Peyer's patch (tissue), 4 donors: ENCODE data around the gene PDGFD. TPM values are rescaled to one million over a fixed set of nuclear protein-coding genes. Genes with fewer than 3 reads are reported as not detected.

Source experiments
- DNase-seq, 3 donors: peaks; one replicate each; pipeline ENCODE4 v3.0.0-alpha.2; 2017 to 2019
- H3K27ac ChIP-seq, 4 donors: fragments of 200-600 bp; sonication (generic); one replicate each; pipeline ENCODE4 v1.5.1; 2016 to 2019
- H3K27me3 ChIP-seq, 2 donors: fragments of 200-600 bp; sonication (generic); one replicate each; pipeline ENCODE4 v1.5.1; 2019
- H3K36me3 ChIP-seq, 3 donors: fragments of 200-600 bp; sonication (generic); one replicate each; pipeline ENCODE4 v1.5.1; 2016 to 2019
- H3K4me1 ChIP-seq, 4 donors: fragments of 200-600 bp; sonication (generic); one replicate each; pipeline ENCODE4 v1.5.1; 2016 to 2019
- H3K4me3 ChIP-seq, 4 donors: fragments of 200-600 bp; sonication (generic); 1 replicate in 3 of 4; 2 replicates in 1 of 4; pipeline ENCODE4 v1.5.1; 2016 to 2019; ENCODE audit warnings: mild to moderate bottlenecking in 1 of 4
- H3K9me3 ChIP-seq, 4 donors: fragments of 200-600 bp; sonication (generic); one replicate each; pipeline ENCODE4 v1.5.1; 2016 to 2019; ENCODE audit warnings: mild to moderate bottlenecking in 1 of 4
- CTCF ChIP-seq, 6 experiments: fragments of 450-650 bp in 4 of 6; fragments of 200-600 bp in 2 of 6; sonication (generic) in 1 of 6; IDR thresholded peaks; one replicate each; pipeline ENCODE4 v1.5.1; 2017 to 2019; ENCODE audit warnings: antibody characterized with exemption in 6 of 6, mild to moderate bottlenecking in 3 of 6, moderate library complexity in 1 of 6
- POLR2A ChIP-seq, 2 donors: fragments of 450-650 bp; IDR thresholded peaks; one replicate each; pipeline ENCODE4 v1.5.1; 2017; ENCODE audit warnings: antibody characterized with exemption in 2 of 2, mild to moderate bottlenecking in 2 of 2, moderate library complexity in 2 of 2
- total RNA-seq, 4 donors: library from RNA; depleted of rRNA; stranded (reverse); fragments of >200 nt; gene quantifications; one replicate each; pipeline ENCODE4 v1.1.0, GENCODE V29; 2016

The PDGFD gene
- total RNA-seq, 4 donors from 2014 or later, result 0.83 to 1.9 (median 1.7) TPM

GRCh38 chr11:103894034-103894433 is 269.9 kb downstream of the PDGFD start:
- no peak overlapping the region for H3K4me3 ChIP-seq
- H3K27ac ChIP-seq, result no peak overlapping the region
- H3K36me3 ChIP-seq, result no peaks in the 10 kb centered on the region
- H3K9me3 ChIP-seq, result no peaks in the 10 kb centered on the region
- no peak for TF ChIP-seq CTCF (IDR thresholded peaks at IDR 0.05)
- no peak for TF ChIP-seq POLR2A (IDR thresholded peaks at IDR 0.05)
- H3K4me1 ChIP-seq, result no peaks in the 10 kb centered on the region
- no peaks in the 10 kb centered on the region for H3K27me3 ChIP-seq
- DNase-seq, result no peak

- no peaks in the 10 kb centered on the region for H3K9me3 ChIP-seq
- H3K36me3 ChIP-seq, result no peaks in the 10 kb centered on the region
- DNase-seq, result no peak
- no peaks in the 10 kb centered on the region for H3K4me1 ChIP-seq
- TF ChIP-seq POLR2A (IDR thresholded peaks at IDR 0.05), result no peak
- no peak for TF ChIP-seq CTCF (IDR thresholded peaks at IDR 0.05)
- no peak overlapping the region for H3K4me3 ChIP-seq
- H3K27ac ChIP-seq, result no peak overlapping the region
- no peaks in the 10 kb centered on the region for H3K27me3 ChIP-seq
Observed at GRCh38 chr11:103893371-103893770, 270.6 kb downstream of the PDGFD start.

GRCh38 chr11:103892603-103893002 is 271.3 kb downstream of the PDGFD start:
- DNase-seq, result no peak
- no peak overlapping the region for H3K27ac ChIP-seq
- no peaks in the 10 kb centered on the region for H3K9me3 ChIP-seq
- H3K4me3 ChIP-seq, result no peak overlapping the region
- no peak for TF ChIP-seq POLR2A (IDR thresholded peaks at IDR 0.05)
- no peak for TF ChIP-seq CTCF (IDR thresholded peaks at IDR 0.05)
- no peaks in the 10 kb centered on the region for H3K27me3 ChIP-seq
- no peaks in the 10 kb centered on the region for H3K4me1 ChIP-seq
- no peaks in the 10 kb centered on the region for H3K36me3 ChIP-seq

DNA sequence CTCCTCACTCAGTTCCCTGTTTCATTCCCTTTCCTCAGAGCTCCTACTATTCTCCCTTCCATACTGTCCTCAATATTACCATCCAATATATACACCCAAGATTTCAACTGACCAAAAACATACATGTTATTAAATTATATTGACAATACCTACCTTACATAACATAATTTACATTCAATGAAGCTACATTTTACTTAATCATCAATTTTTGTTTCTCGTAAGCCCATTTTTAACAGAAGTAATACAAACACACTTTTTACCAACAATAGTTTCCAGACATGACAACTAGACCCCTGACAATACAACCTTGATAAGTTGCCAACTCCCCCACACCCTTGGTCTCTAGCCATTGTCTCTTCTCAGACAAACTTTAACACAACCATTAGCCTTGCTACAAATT is 273.3 kb downstream of the PDGFD start:
- H3K9me3 ChIP-seq, result no peaks in the 10 kb centered on the region
- no peak overlapping the region for H3K27ac ChIP-seq
- no peaks in the 10 kb centered on the region for H3K4me1 ChIP-seq
- H3K27me3 ChIP-seq, result no peaks in the 10 kb centered on the region
- DNase-seq, result no peak
- TF ChIP-seq POLR2A (IDR thresholded peaks at IDR 0.05) (no peak), CTCF (IDR thresholded peaks at IDR 0.05) (no peak)
- H3K4me3 ChIP-seq, result no peak overlapping the region
- no peaks in the 10 kb centered on the region for H3K36me3 ChIP-seq

DNA sequence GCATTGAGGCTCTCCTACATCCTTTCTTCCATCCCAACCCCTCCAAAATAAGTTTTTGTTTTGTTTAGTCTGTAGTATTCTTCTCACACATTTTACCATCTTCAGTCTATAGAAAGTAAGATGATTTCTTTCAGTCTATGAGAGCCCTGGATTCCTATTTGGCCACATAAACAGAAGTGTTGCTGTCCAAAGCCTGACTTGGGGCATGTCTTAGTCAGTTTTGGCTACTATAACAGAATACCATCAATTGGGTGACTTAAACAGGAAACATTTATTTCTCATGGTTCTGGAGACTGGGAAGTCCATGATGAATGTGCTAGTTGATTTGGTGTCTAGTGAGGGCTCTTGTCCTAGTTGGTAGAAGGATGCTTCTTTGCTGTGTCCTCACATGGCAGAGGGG is 274.3 kb downstream of the PDGFD start:
- TF ChIP-seq CTCF (IDR thresholded peaks at IDR 0.05) (no peak), POLR2A (IDR thresholded peaks at IDR 0.05) (no peak)
- H3K27me3 ChIP-seq, result no peaks in the 10 kb centered on the region
- DNase-seq, result no peak
- no peaks in the 10 kb centered on the region for H3K4me1 ChIP-seq
- H3K4me3 ChIP-seq, result no peak overlapping the region
- no peaks in the 10 kb centered on the region for H3K36me3 ChIP-seq
- no peak overlapping the region for H3K27ac ChIP-seq
- no peaks in the 10 kb centered on the region for H3K9me3 ChIP-seq

- Histone ChIP-seq H3K4me1 (no peaks in the 10 kb centered on the region), H3K27me3 (no peaks in the 10 kb centered on the region), H3K9me3 (no peaks in the 10 kb centered on the region), H3K36me3 (no peaks in the 10 kb centered on the region), H3K4me3 (no peak overlapping the region), H3K27ac (no peak overlapping the region)
- no peak for TF ChIP-seq CTCF (IDR thresholded peaks at IDR 0.05)
- no peak for TF ChIP-seq POLR2A (IDR thresholded peaks at IDR 0.05)
- DNase-seq, result no peak
Observed at GRCh38 chr11:103888541-103888951, 275.4 kb downstream of the PDGFD start.
